Upper lobe of right lung (tissue), 1 donor: ENCODE results near the gene SYT1. TPM values are rescaled to one million over a fixed set of nuclear protein-coding genes. Genes with fewer than 3 reads are reported as not detected.

Experiments used
- ATAC-seq: fragments of 200-7000 bp; cut with Tn5 transposase; one replicate; pipeline ENCODE4 v1.9.1; 2020; ENCODE audit warnings: mild to moderate bottlenecking, moderate library complexity
- DNase-seq: peaks from one replicate; pipeline ENCODE4 v3.0.0-alpha.2; 2020
- H3K27ac ChIP-seq: fragments of 200-600 bp; one replicate; pipeline ENCODE4 v1.8.0; 2022
- H3K27me3 ChIP-seq: fragments of 200-600 bp; one replicate; pipeline ENCODE4 v1.8.0; 2022; ENCODE audit warnings: mild to moderate bottlenecking
- H3K36me3 ChIP-seq: fragments of 200-600 bp; one replicate; pipeline ENCODE4 v1.8.0; 2022
- H3K4me1 ChIP-seq: fragments of 200-600 bp; one replicate; pipeline ENCODE4 v1.8.0; 2022
- H3K4me3 ChIP-seq: fragments of 200-600 bp; one replicate; pipeline ENCODE4 v1.8.0; 2022; ENCODE audit warnings: mild to moderate bottlenecking
- H3K9me3 ChIP-seq: fragments of 200-600 bp; one replicate; pipeline ENCODE4 v1.8.0; 2022
- CTCF ChIP-seq: fragments of 200-600 bp; IDR thresholded peaks from one replicate; pipeline ENCODE4 v1.8.0; 2022; ENCODE audit warnings: antibody characterized with exemption
- intact Hi-C: fragments of 100-400 bp; cut with DNase I; formaldehyde crosslinking; loops from one replicate; pipeline ENCODE4 v1.11.0; 2022
- total RNA-seq: library from RNA; stranded (reverse); fragmentation: NEBNext Ultra II Directional; extraction: Animal tissue kit (Norgen Biotek cat#: 25700); gene quantifications from one replicate; pipeline ENCODE4 v1.2.1, GENCODE V29; 2021
- donor health status: DM: no; HTN: yes; CAD: no; lungs with severe emphysema.

Gene SYT1
- total RNA-seq, 1 donor from 2014 or later = 0.58 TPM

GRCh38 chr12:78898416-78898815 lies 33.8 kb downstream of the SYT1 start:
- H3K9me3 ChIP-seq = no peaks in the 10 kb centered on the region
- H3K36me3 ChIP-seq = no peaks in the 10 kb centered on the region
- no peak overlapping the region for H3K4me3 ChIP-seq
- intact Hi-C loops = no loop called here
- no peaks in the 10 kb centered on the region for H3K27me3 ChIP-seq
- no peak for DNase-seq
- H3K4me1 ChIP-seq = no peaks in the 10 kb centered on the region
- no peak for ATAC-seq
- no peak overlapping the region for H3K27ac ChIP-seq
- TF ChIP-seq CTCF = no peak

GRCh38 chr12:78914859-78915331 lies 50.3 kb downstream of the SYT1 start:
- no peaks in the 10 kb centered on the region for H3K27me3 ChIP-seq
- no peak for DNase-seq
- intact Hi-C loops = no loop called here
- no peak for TF ChIP-seq CTCF
- no peak overlapping the region for H3K4me3 ChIP-seq
- no peaks in the 10 kb centered on the region for H3K4me1 ChIP-seq
- H3K27ac ChIP-seq = no peak overlapping the region
- no peak for ATAC-seq
- H3K9me3 ChIP-seq = no peaks in the 10 kb centered on the region
- H3K36me3 ChIP-seq = no peaks in the 10 kb centered on the region

- H3K4me1 ChIP-seq = no peaks in the 10 kb centered on the region
- no peaks in the 10 kb centered on the region for H3K36me3 ChIP-seq
- TF ChIP-seq CTCF = no peak
- no peak overlapping the region for H3K27ac ChIP-seq
- H3K27me3 ChIP-seq = no peaks in the 10 kb centered on the region
- ATAC-seq (peak; percentile 39), DNase-seq (no peak)
- H3K9me3 ChIP-seq = no peaks in the 10 kb centered on the region
- no peak overlapping the region for H3K4me3 ChIP-seq
- intact Hi-C loops = no loop called here
Observed at GRCh38 chr12:78916845-78917480, 52.4 kb downstream of the SYT1 start.

- no peaks in the 10 kb centered on the region for H3K4me1 ChIP-seq
- no peak overlapping the region for H3K4me3 ChIP-seq
- no peak for TF ChIP-seq CTCF
- H3K36me3 ChIP-seq = no peaks in the 10 kb centered on the region
- no peak for ATAC-seq
- H3K27me3 ChIP-seq = no peaks in the 10 kb centered on the region
- intact Hi-C loops = no loop called here
- DNase-seq = no peak
- H3K27ac ChIP-seq = no peak overlapping the region
- no peaks in the 10 kb centered on the region for H3K9me3 ChIP-seq
Observed at GRCh38 chr12:78917513-78917912, 52.9 kb downstream of the SYT1 start.

- Histone ChIP-seq H3K36me3 (no peaks in the 10 kb centered on the region), H3K27me3 (no peaks in the 10 kb centered on the region), H3K27ac (no peak overlapping the region), H3K4me1 (no peaks in the 10 kb centered on the region), H3K9me3 (no peaks in the 10 kb centered on the region), H3K4me3 (no peak overlapping the region)
- TF ChIP-seq CTCF = no peak
- DNase-seq = no peak
- no peak for ATAC-seq
- intact Hi-C loops = no loop called here
Observed at GRCh38 chr12:78918268-78918667, 53.7 kb downstream of the SYT1 start.
